ENCODE measurements around the gene TMEM63B. TPM values are rescaled to one million over a fixed set of nuclear protein-coding genes. Genes with fewer than 3 reads are reported as not detected.

Gene TMEM63B
- total RNA-seq = 16.5 and 18.8 TPM in 2 replicates

GRCh38 chr6:44127186-44128019, at the start of gene TMEM63B, which contains the start of gene MRPL14:
Gene TMEM63B, plus strand, starts transcription at chr6:44127554. Its CDS starts 7,031 bp downstream, at chr6:44134585.
Gene MRPL14, minus strand, starts transcription at chr6:44127452. Its CDS starts 10,841 bp downstream, at chr6:44116611.

GRCh38 chr6:44158770-44159228, 31.4 kb downstream of the TMEM63B start, which contains the start of gene CAPN11:
Gene CAPN11, plus strand, starts transcription at chr6:44158820. Its CDS starts 29 bp downstream, at chr6:44158849.

Other genes with a start within 250 kb of the TMEM63B start
- 63.8 and 65.4 TPM in 2 replicates for gene MRPL14, start 102 bp upstream of the TMEM63B start, total RNA-seq
- not detected in 2 replicates for gene CAPN11, start 31.3 kb downstream of the TMEM63B start, total RNA-seq
- gene MYMX, start 89.4 kb downstream of the TMEM63B start, total RNA-seq = not detected in 2 replicates
- 23.4 and 26.0 TPM in 2 replicates for gene SLC29A1, start 96.0 kb downstream of the TMEM63B start, total RNA-seq
- gene HSP90AB1, start 119.5 kb downstream of the TMEM63B start, total RNA-seq = 935 and 976 TPM in 2 replicates
- 85.9 and 88.7 TPM in 2 replicates for gene SLC35B2, start 130.0 kb downstream of the TMEM63B start, total RNA-seq
- gene NFKBIE, start 138.0 kb downstream of the TMEM63B start, total RNA-seq = 10.6 and 17.0 TPM in 2 replicates
- under 0.01 TPM in 1 of 2 replicates, not detected in the other for gene TMEM151B, start 142.9 kb downstream of the TMEM63B start, total RNA-seq
- gene AARS2, start 185.8 kb downstream of the TMEM63B start, total RNA-seq = 17.0 and 18.1 TPM in 2 replicates
- gene SPATS1, start 215.1 kb downstream of the TMEM63B start, total RNA-seq = not detected in 2 replicates